ENCODE data around the gene PROCA1. TPM values are rescaled to one million over a fixed set of nuclear protein-coding genes. Genes with fewer than 3 reads are reported as not detected.

Gene PROCA1
- total and polyA plus RNA-seq, 7 donors: 0.54 to 2.3 (median 1.1) TPM; not detected in 1

DNA sequence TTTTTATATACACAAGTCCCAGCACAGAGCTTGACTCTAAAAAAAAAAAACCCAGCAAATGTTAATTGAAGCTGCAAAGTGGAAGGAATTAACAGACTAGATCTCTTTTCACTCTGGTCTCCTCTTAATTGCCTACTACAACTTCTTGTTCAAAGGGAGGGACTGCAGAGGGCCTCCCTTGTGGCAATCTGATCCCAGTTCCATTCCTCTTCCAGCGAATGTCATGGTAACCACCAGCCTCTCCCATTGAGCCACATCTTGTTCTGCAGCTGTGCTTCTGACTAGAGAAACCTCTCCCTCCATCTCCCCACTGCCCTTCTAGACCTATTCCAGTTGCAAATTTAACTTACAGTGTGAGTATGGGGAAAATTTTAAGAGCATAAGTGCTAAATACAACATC is 43.8 kb downstream of the PROCA1 start:
- H3K27ac ChIP-seq: no peak overlapping the region
- H3K4me3 ChIP-seq: no peak overlapping the region
- H3K27me3 ChIP-seq: no peaks in the 10 kb centered on the region
- 87 to 89% methylated on average over 1 of the region's 1 CpG for WGBS, 2 donors
- no peak for DNase-seq
- no peak for TF ChIP-seq CTCF (IDR thresholded peaks at IDR 0.05)
- TF ChIP-seq POLR2A (IDR thresholded peaks at IDR 0.05): no peak
- TF ChIP-seq POLR2AphosphoS5 (IDR thresholded peaks at IDR 0.05): no peak
- TF ChIP-seq EP300 (IDR thresholded peaks at IDR 0.05): no peak
- intact Hi-C loops (cut with DNase I): no loop called here
- peaks cover 0 to 36% (median 25%) of the 10 kb centered on the region in 4 donors for H3K4me1 ChIP-seq
- H3K36me3 ChIP-seq: peaks cover 10 to 58% (median 34%) of the 10 kb centered on the region in 4 donors
- no peaks in the 10 kb centered on the region for H3K9me3 ChIP-seq

GRCh38 chr17:28665994-28666393 is 45.7 kb downstream of the PROCA1 start:
- 84 to 87% methylated on average over 2 of the region's 2 CpGs for WGBS, 2 donors
- Histone ChIP-seq H3K36me3 (peaks cover 3 to 39% (median 16%) of the 10 kb centered on the region in 4 donors), H3K27ac (no peak overlapping the region), H3K4me1 (peaks cover 0 to 42% (median 31%) of the 10 kb centered on the region in 4 donors), H3K9me3 (no peaks in the 10 kb centered on the region), H3K4me3 (no peak overlapping the region), H3K27me3 (no peaks in the 10 kb centered on the region)
- intact Hi-C loops (cut with DNase I): no loop called here
- DNase-seq: no peak
- no peak for TF ChIP-seq CTCF (IDR thresholded peaks at IDR 0.05)
- TF ChIP-seq POLR2A (IDR thresholded peaks at IDR 0.05): no peak
- no peak for TF ChIP-seq EP300 (IDR thresholded peaks at IDR 0.05)
- TF ChIP-seq POLR2AphosphoS5 (IDR thresholded peaks at IDR 0.05): no peak

GRCh38 chr17:28663723-28664122 is 48.0 kb downstream of the PROCA1 start:
- H3K27ac ChIP-seq: peak overlapping the region in 1 of 4 donors; percentile 96
- no peak overlapping the region for H3K4me3 ChIP-seq

DNA sequence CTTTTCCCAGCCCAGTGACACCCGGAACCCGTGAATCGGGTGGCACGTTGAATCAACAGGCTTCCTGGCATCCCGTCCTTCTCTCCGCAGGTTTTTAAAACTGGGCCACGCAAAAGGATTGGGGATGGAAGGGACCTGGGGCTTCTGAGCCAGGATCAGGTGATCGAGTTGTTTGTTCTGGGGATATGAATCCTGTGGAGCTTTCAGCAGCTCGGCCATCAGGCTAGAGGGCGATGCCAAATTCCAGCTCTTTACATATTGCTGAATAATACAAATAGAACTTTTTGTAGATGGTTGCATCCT is 49.2 kb downstream of the PROCA1 start:
- no peaks in the 10 kb centered on the region for H3K27me3 ChIP-seq
- H3K9me3 ChIP-seq: no peaks in the 10 kb centered on the region
- H3K27ac ChIP-seq: peak overlapping the region; percentile 93 to 96 (median 94)
- 1% methylated on average over 10 of the region's 10 CpGs for WGBS, 2 donors
- DNase-seq: no peak
- H3K4me3 ChIP-seq: peak overlapping the region; percentile 62 to 78 (median 74)
- intact Hi-C loops (cut with DNase I): loop anchor here (5.0 kb wide), 1 partner anchor 50 kb away; the partner anchor contains the start of gene PROCA1
- H3K4me1 ChIP-seq: peaks cover 0 to 40% (median 34%) of the 10 kb centered on the region in 4 donors
- H3K36me3 ChIP-seq: peaks cover 0 to 31% (median 12%) of the 10 kb centered on the region in 4 donors
- no peak for TF ChIP-seq EP300 (IDR thresholded peaks at IDR 0.05)
- TF ChIP-seq POLR2A (IDR thresholded peaks at IDR 0.05): no peak
- TF ChIP-seq POLR2AphosphoS5 (IDR thresholded peaks at IDR 0.05): no peak
- no peak for TF ChIP-seq CTCF (IDR thresholded peaks at IDR 0.05)

More at GRCh38 chr17:28663723-28664122, 48.0 kb downstream of the PROCA1 start:
- peaks cover 0 to 33% (median 11%) of the 10 kb centered on the region in 4 donors for H3K36me3 ChIP-seq
- TF ChIP-seq POLR2A (IDR thresholded peaks at IDR 0.05) (no peak), EP300 (IDR thresholded peaks at IDR 0.05) (no peak), CTCF (IDR thresholded peaks at IDR 0.05) (no peak), POLR2AphosphoS5 (IDR thresholded peaks at IDR 0.05) (no peak)
- intact Hi-C loops (cut with DNase I): loop anchor here (5.0 kb wide), 1 partner anchor 49 kb away; the partner anchor contains the start of gene PROCA1
- no peaks in the 10 kb centered on the region for H3K9me3 ChIP-seq
- no peaks in the 10 kb centered on the region for H3K27me3 ChIP-seq
- DNase-seq: no peak
- peaks cover 0 to 52% (median 38%) of the 10 kb centered on the region in 4 donors for H3K4me1 ChIP-seq
